GM19351 (cell line): ENCODE measurements around the gene AGAP1.

Experiments
- ATAC-seq: cut with Tn5 transposase; IDR thresholded peaks from one replicate; pipeline ENCODE4 v1.9.1; 2021; ENCODE audit warnings: mild to moderate bottlenecking, moderate library complexity; ENCODE audit not compliant: unreplicated experiment

AGAP1 gene

GRCh38 chr2:236102971-236103370, 609.1 kb downstream of the AGAP1 start:
- no peak for ATAC-seq

- no peak for ATAC-seq
Measured at GRCh38 chr2:236103981-236104380, 610.1 kb downstream of the AGAP1 start.

GRCh38 chr2:236105955-236106607, 612.2 kb downstream of the AGAP1 start:
- no peak for ATAC-seq

GRCh38 chr2:236106761-236107160, 612.9 kb downstream of the AGAP1 start:
- ATAC-seq, result no peak

- ATAC-seq, result no peak
Measured at GRCh38 chr2:236107536-236107935, 613.7 kb downstream of the AGAP1 start.

GRCh38 chr2:236107942-236108625, 614.2 kb downstream of the AGAP1 start:
- no peak for ATAC-seq

GRCh38 chr2:236109061-236109460, 615.2 kb downstream of the AGAP1 start:
- ATAC-seq, result no peak

GRCh38 chr2:236109473-236109872, 615.6 kb downstream of the AGAP1 start:
- ATAC-seq, result no peak

- ATAC-seq, result no peak
Measured at GRCh38 chr2:236112466-236112865, 618.6 kb downstream of the AGAP1 start.

- no peak for ATAC-seq
Measured at GRCh38 chr2:236113425-236113824, 619.6 kb downstream of the AGAP1 start.

GRCh38 chr2:236113948-236114347, 620.1 kb downstream of the AGAP1 start:
- no peak for ATAC-seq

- no peak for ATAC-seq
Measured at GRCh38 chr2:236114959-236115358, 621.1 kb downstream of the AGAP1 start.

- ATAC-seq, result no peak
Measured at GRCh38 chr2:236117401-236117800, 623.6 kb downstream of the AGAP1 start.

- no peak for ATAC-seq
Measured at GRCh38 chr2:236117861-236118269, 624.0 kb downstream of the AGAP1 start.

GRCh38 chr2:236119003-236119402, 625.2 kb downstream of the AGAP1 start:
- no peak for ATAC-seq

- no peak for ATAC-seq
Measured at GRCh38 chr2:236119476-236119875, 625.6 kb downstream of the AGAP1 start.

GRCh38 chr2:236120141-236120601, 626.3 kb downstream of the AGAP1 start:
- ATAC-seq, result no peak

GRCh38 chr2:236120829-236121228, 627.0 kb downstream of the AGAP1 start:
- no peak for ATAC-seq

GRCh38 chr2:236121546-236121945, 627.7 kb downstream of the AGAP1 start:
- no peak for ATAC-seq

- no peak for ATAC-seq
Measured at GRCh38 chr2:236122236-236122635, 628.4 kb downstream of the AGAP1 start.

- ATAC-seq, result no peak
Measured at GRCh38 chr2:236123716-236124115, 629.9 kb downstream of the AGAP1 start.

GRCh38 chr2:236124182-236124893, 630.5 kb downstream of the AGAP1 start:
- ATAC-seq, result no peak
